H1 (cell line): ENCODE data around the gene TRMT44. TPM values are rescaled to one million over a fixed set of nuclear protein-coding genes. Genes with fewer than 3 reads are reported as not detected.

Source experiments
- CHD7 ChIP-seq: fragments of 300-600 bp; sonication (generic); IDR thresholded peaks from 2 replicates; pipeline ENCODE4 v1.7.1; 2012; ENCODE audit warnings: low read length, moderate library complexity, mild to moderate bottlenecking, inconsistent platforms; ENCODE audit not compliant: insufficient replicate concordance
- EP300 ChIP-seq, 2 experiments: IDR thresholded peaks; 1 replicate in 1 of 2; 2 replicates in 1 of 2; pipeline ENCODE4 v1.6.1; 2011 to 2012; ENCODE audit warnings: low read depth in 2 of 2, low read length in 2 of 2, mild to moderate bottlenecking in 2 of 2, borderline replicate concordance in 1 of 2, inconsistent platforms in 1 of 2, moderate library complexity in 1 of 2
- NRF1 ChIP-seq: IDR thresholded peaks from 2 replicates; pipeline ENCODE4 v1.6.1; 2011; ENCODE audit warnings: mild to moderate bottlenecking, low read depth, low read length, improper control_type of control experiment
- TAF7 ChIP-seq: optimal IDR thresholded peaks from 2 replicates; pipeline ENCODE3; 2011; ENCODE audit warnings: low read depth, mild to moderate bottlenecking, inconsistent platforms, low read length, moderate library complexity, borderline replicate concordance
- TEAD4 ChIP-seq: IDR thresholded peaks from 2 replicates; pipeline ENCODE4 v1.6.1; 2012; ENCODE audit warnings: low read depth, low read length, inconsistent platforms, mixed read lengths
- polyA plus RNA-seq, 7 experiments: library from polyadenylated mRNA; depleted of rRNA in 3 of 7; stranded (reverse) in 5 of 7; unstranded in 2 of 7; fragments of >200 nt in 5 of 7; fragments of 200-250 nt in 2 of 7; gene quantifications; 1 replicate in 5 of 7; 2 replicates in 1 of 7; 4 replicates in 1 of 7; pipeline versions ENCODE4 v1.2.1 to v1.2.3, GENCODE V29; 2011 to 2013; ENCODE audit warnings: missing spikeins in 2 of 7, mixed read lengths in 2 of 7
- total RNA-seq: library from RNA; stranded (reverse); fragmentation: NEBNext Ultra II Directional; extraction: Animal tissue kit (Norgen Biotek cat#: 25700); gene quantifications from 2 replicates; pipeline ENCODE4 v1.2.1, GENCODE V29; 2021

The TRMT44 gene
- total and polyA plus RNA-seq, 2 of the 8 experiments (the other 6 are each of a cell fraction or from before 2014, with no cell fraction given) = 8.6 to 23.9 TPM

GRCh38 chr4:8405516-8405875 is 35.1 kb upstream of the TRMT44 start (continued):
- TF ChIP-seq CHD7 (no peak), NRF1 (no peak), EP300 (IDR thresholded peaks at IDR 0.05; ENCODE audit: borderline replicate concordance in 1 of 2, low read depth in 2 of 2, low read length in 2 of 2) (no peak), TEAD4 (no peak), TAF7 (no peak)
